WTC11 (cell line): ENCODE data around the gene CYP4F12. TPM values are rescaled to one million over a fixed set of nuclear protein-coding genes. Genes with fewer than 3 reads are reported as not detected.

ENCODE experiments used
- ATAC-seq: fragments of 200-7000 bp; cut with Tn5 transposase; 2 replicates; pipeline ENCODE4 v1.10.0; 2021; ENCODE audit warnings: mild to moderate bottlenecking, moderate library complexity
- CTCF ChIA-PET: fragments of 300-600 bp; sonication (Branson Sonifier 250); formaldehyde crosslinking; loops from one replicate; lab custom pipeline; 2021; ENCODE audit warnings: antibody characterized with exemption; lab: Charles Lee
- POLR2A ChIA-PET: fragments of 350-600 bp; sonication (Branson Sonifier 250); formaldehyde crosslinking; loops from one replicate; lab custom pipeline; 2021; ENCODE audit warnings: antibody characterized with exemption; lab: Charles Lee
- DNase-seq: peaks from one replicate; pipeline ENCODE4 v3.0.0; 2021; ENCODE audit warnings: low spot score
- H3K27ac Mint-ChIP-seq: 2 replicates; pipeline ENCODE4 v1.8.0; 2021; ENCODE audit warnings: mixed read lengths
- H3K27me3 Mint-ChIP-seq: 2 replicates; pipeline ENCODE4 v1.8.0; 2021; ENCODE audit warnings: low read depth, mild to moderate bottlenecking, moderate library complexity, mixed read lengths
- H3K36me3 Mint-ChIP-seq: 2 replicates; pipeline ENCODE4 v1.8.0; 2021; ENCODE audit warnings: mixed read lengths
- H3K4me1 Mint-ChIP-seq: 2 replicates; pipeline ENCODE4 v1.8.0; 2022; ENCODE audit warnings: mixed read lengths
- H3K4me3 Mint-ChIP-seq: 2 replicates; pipeline ENCODE4 v1.8.0; 2021; ENCODE audit warnings: mild to moderate bottlenecking, moderate library complexity, mixed read lengths
- H3K9me3 Mint-ChIP-seq: 2 replicates; pipeline ENCODE4 v1.8.0; 2021; ENCODE audit warnings: mixed read lengths
- EMX1 ChIP-seq: fragments of 250-450 bp; sonication (Bioruptor Pico); IDR thresholded peaks from 2 replicates; pipeline ENCODE4 v1.8.0; 2021; ENCODE audit warnings: mild to moderate bottlenecking
- FOXJ3 ChIP-seq: sonication (generic); formaldehyde crosslinking; IDR thresholded peaks from 2 replicates; pipeline ENCODE4 v1.9.0; 2021; ENCODE audit warnings: missing genetic modification reagents, mild to moderate bottlenecking, borderline replicate concordance
- FOXP1 ChIP-seq: sonication (generic); formaldehyde crosslinking; IDR thresholded peaks from 2 replicates; pipeline ENCODE4 v1.8.0; 2022; ENCODE audit warnings: missing genetic modification reagents, mild to moderate bottlenecking, moderate library complexity, borderline replicate concordance
- HMGA2 ChIP-seq: fragments of 250-450 bp; sonication (Bioruptor Pico); IDR thresholded peaks from 2 replicates; pipeline ENCODE4 v1.4.0; 2021; ENCODE audit warnings: mild to moderate bottlenecking, moderate library complexity
- HMGXB4 ChIP-seq: sonication (generic); formaldehyde crosslinking; IDR thresholded peaks from 2 replicates; pipeline ENCODE4 v1.8.1; 2023; ENCODE audit warnings: mild to moderate bottlenecking, moderate library complexity, missing genetic modification reagents
- KAT7 ChIP-seq: sonication (generic); formaldehyde crosslinking; IDR thresholded peaks from 2 replicates; pipeline ENCODE4 v1.8.1; 2023; ENCODE audit warnings: missing genetic modification reagents, mild to moderate bottlenecking, borderline replicate concordance
- MYBL2 ChIP-seq: sonication (generic); formaldehyde crosslinking; IDR thresholded peaks from 2 replicates; pipeline ENCODE4 v1.8.1; 2023; ENCODE audit warnings: mild to moderate bottlenecking, moderate library complexity, missing genetic modification reagents
- NFE2L1 ChIP-seq: sonication (generic); formaldehyde crosslinking; IDR thresholded peaks from 2 replicates; pipeline ENCODE4 v1.8.1; 2023; ENCODE audit warnings: missing genetic modification reagents
- NR2C2 ChIP-seq: sonication (generic); formaldehyde crosslinking; IDR thresholded peaks from 2 replicates; pipeline ENCODE4 v1.8.0; 2022; ENCODE audit warnings: mild to moderate bottlenecking, missing genetic modification reagents
- PRRX2 ChIP-seq: fragments of 250-450 bp; sonication (Bioruptor Pico); IDR thresholded peaks from 2 replicates; pipeline ENCODE4 v1.8.0; 2021; ENCODE audit warnings: mild to moderate bottlenecking
- SMAD4 ChIP-seq: sonication (generic); formaldehyde crosslinking; IDR thresholded peaks from 2 replicates; pipeline ENCODE4 v1.8.0; 2022; ENCODE audit warnings: mild to moderate bottlenecking, missing genetic modification reagents
- TCF7 ChIP-seq: sonication (generic); formaldehyde crosslinking; IDR thresholded peaks from 2 replicates; pipeline ENCODE4 v1.8.0; 2022; ENCODE audit warnings: mild to moderate bottlenecking, low read depth, missing genetic modification reagents, moderate library complexity
- ZNF138 ChIP-seq: sonication (generic); formaldehyde crosslinking; conservative IDR thresholded peaks from 2 replicates; pipeline ENCODE4 v1.8.1; 2022; ENCODE audit warnings: mild to moderate bottlenecking, moderate library complexity, missing genetic modification reagents
- ZNF425 ChIP-seq: fragments of 250-450 bp; sonication (Bioruptor Pico); conservative IDR thresholded peaks from 2 replicates; pipeline ENCODE4 v1.9.0; 2021; ENCODE audit warnings: mild to moderate bottlenecking
- total RNA-seq: library from RNA; stranded (reverse); gene quantifications from 3 replicates; pipeline ENCODE4 v1.2.3, GENCODE V29; 2021
- TF ChIP-seq, protein P1 (sequence below): sonication (generic); formaldehyde crosslinking; IDR thresholded peaks from 2 replicates; pipeline ENCODE4 v1.8.0; 2022; ENCODE audit warnings: mild to moderate bottlenecking, missing genetic modification reagents
- TF ChIP-seq, protein P2 (sequence below): sonication (generic); formaldehyde crosslinking; IDR thresholded peaks from 2 replicates; pipeline ENCODE4 v1.8.1; 2022; ENCODE audit warnings: low read depth, mild to moderate bottlenecking, moderate library complexity, missing genetic modification reagents, borderline replicate concordance
- TF ChIP-seq, protein P3 (sequence below): sonication (generic); formaldehyde crosslinking; IDR thresholded peaks from 2 replicates; pipeline ENCODE4 v1.8.0; 2023; ENCODE audit warnings: missing genetic modification reagents, mild to moderate bottlenecking, borderline replicate concordance
- TF ChIP-seq, protein P4 (sequence below): sonication (generic); formaldehyde crosslinking; IDR thresholded peaks from 2 replicates; pipeline ENCODE4 v1.8.1; 2023; ENCODE audit warnings: mild to moderate bottlenecking, missing genetic modification reagents

Gene CYP4F12
- total RNA-seq, 1 experiment from 2014 or later, result not detected

DNA sequence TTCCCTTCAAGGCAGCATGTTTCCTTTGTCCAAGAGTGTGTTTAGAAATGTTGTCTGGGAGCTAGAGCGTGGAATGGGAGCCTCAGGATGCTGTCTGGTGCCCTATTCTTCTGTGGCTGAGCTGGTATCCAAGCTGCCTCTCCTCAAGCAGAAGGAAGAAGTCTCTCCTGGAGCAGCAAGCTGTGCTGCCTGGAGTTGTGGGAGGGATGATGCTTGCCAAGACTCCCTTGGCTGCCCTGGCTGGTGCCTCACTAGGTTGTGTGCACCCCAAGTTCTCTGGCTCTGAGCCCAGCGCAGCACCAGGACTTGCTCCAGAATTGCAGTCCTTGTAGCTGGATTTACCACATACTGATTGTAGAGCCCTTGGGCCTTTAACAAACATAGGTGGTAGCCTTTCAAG is 36.9 kb upstream of the CYP4F12 start (continued):
- TF ChIP-seq SMAD4 (CRISPR knock-in tag), result no peak
- TF ChIP-seq, protein P1, sequence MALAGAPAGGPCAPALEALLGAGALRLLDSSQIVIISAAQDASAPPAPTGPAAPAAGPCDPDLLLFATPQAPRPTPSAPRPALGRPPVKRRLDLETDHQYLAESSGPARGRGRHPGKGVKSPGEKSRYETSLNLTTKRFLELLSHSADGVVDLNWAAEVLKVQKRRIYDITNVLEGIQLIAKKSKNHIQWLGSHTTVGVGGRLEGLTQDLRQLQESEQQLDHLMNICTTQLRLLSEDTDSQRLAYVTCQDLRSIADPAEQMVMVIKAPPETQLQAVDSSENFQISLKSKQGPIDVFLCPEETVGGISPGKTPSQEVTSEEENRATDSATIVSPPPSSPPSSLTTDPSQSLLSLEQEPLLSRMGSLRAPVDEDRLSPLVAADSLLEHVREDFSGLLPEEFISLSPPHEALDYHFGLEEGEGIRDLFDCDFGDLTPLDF, result no peak
- no peak for TF ChIP-seq NFE2L1 (CRISPR knock-in tag)
- TF ChIP-seq EMX1 (CRISPR knock-in tag), result no peak
- no peak for TF ChIP-seq HMGXB4 (CRISPR knock-in tag)
- no peak for TF ChIP-seq NR2C2 (CRISPR knock-in tag)
- no peak for TF ChIP-seq FOXP1
- TF ChIP-seq TCF7 (CRISPR knock-in tag), result no peak
- TF ChIP-seq PRRX2, result no peak

- peaks cover 59% of the 10 kb centered on the region for H3K36me3 Mint-ChIP-seq
- DNase-seq (no peak), ATAC-seq (no peak)
- H3K27ac Mint-ChIP-seq, result no peak overlapping the region
- TF ChIP-seq MYBL2 (CRISPR knock-in tag) (no peak), ZNF138 (CRISPR knock-in tag) (no peak), HMGA2 (CRISPR knock-in tag) (no peak), ZNF425 (no peak), KAT7 (no peak), FOXJ3 (CRISPR knock-in tag) (no peak)
- TF ChIP-seq, protein P2, sequence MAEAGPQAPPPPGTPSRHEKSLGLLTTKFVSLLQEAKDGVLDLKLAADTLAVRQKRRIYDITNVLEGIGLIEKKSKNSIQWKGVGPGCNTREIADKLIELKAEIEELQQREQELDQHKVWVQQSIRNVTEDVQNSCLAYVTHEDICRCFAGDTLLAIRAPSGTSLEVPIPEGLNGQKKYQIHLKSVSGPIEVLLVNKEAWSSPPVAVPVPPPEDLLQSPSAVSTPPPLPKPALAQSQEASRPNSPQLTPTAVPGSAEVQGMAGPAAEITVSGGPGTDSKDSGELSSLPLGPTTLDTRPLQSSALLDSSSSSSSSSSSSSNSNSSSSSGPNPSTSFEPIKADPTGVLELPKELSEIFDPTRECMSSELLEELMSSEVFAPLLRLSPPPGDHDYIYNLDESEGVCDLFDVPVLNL (CRISPR knock-in tag), result no peak
- TF ChIP-seq, protein P3, sequence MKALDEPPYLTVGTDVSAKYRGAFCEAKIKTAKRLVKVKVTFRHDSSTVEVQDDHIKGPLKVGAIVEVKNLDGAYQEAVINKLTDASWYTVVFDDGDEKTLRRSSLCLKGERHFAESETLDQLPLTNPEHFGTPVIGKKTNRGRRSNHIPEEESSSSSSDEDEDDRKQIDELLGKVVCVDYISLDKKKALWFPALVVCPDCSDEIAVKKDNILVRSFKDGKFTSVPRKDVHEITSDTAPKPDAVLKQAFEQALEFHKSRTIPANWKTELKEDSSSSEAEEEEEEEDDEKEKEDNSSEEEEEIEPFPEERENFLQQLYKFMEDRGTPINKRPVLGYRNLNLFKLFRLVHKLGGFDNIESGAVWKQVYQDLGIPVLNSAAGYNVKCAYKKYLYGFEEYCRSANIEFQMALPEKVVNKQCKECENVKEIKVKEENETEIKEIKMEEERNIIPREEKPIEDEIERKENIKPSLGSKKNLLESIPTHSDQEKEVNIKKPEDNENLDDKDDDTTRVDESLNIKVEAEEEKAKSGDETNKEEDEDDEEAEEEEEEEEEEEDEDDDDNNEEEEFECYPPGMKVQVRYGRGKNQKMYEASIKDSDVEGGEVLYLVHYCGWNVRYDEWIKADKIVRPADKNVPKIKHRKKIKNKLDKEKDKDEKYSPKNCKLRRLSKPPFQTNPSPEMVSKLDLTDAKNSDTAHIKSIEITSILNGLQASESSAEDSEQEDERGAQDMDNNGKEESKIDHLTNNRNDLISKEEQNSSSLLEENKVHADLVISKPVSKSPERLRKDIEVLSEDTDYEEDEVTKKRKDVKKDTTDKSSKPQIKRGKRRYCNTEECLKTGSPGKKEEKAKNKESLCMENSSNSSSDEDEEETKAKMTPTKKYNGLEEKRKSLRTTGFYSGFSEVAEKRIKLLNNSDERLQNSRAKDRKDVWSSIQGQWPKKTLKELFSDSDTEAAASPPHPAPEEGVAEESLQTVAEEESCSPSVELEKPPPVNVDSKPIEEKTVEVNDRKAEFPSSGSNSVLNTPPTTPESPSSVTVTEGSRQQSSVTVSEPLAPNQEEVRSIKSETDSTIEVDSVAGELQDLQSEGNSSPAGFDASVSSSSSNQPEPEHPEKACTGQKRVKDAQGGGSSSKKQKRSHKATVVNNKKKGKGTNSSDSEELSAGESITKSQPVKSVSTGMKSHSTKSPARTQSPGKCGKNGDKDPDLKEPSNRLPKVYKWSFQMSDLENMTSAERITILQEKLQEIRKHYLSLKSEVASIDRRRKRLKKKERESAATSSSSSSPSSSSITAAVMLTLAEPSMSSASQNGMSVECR (CRISPR knock-in tag), result no peak
- TF ChIP-seq, protein P4, sequence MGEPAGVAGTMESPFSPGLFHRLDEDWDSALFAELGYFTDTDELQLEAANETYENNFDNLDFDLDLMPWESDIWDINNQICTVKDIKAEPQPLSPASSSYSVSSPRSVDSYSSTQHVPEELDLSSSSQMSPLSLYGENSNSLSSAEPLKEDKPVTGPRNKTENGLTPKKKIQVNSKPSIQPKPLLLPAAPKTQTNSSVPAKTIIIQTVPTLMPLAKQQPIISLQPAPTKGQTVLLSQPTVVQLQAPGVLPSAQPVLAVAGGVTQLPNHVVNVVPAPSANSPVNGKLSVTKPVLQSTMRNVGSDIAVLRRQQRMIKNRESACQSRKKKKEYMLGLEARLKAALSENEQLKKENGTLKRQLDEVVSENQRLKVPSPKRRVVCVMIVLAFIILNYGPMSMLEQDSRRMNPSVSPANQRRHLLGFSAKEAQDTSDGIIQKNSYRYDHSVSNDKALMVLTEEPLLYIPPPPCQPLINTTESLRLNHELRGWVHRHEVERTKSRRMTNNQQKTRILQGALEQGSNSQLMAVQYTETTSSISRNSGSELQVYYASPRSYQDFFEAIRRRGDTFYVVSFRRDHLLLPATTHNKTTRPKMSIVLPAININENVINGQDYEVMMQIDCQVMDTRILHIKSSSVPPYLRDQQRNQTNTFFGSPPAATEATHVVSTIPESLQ (CRISPR knock-in tag), result no peak
- peaks cover 15% of the 10 kb centered on the region for H3K27me3 Mint-ChIP-seq
- H3K4me3 Mint-ChIP-seq, result no peak overlapping the region
- H3K4me1 Mint-ChIP-seq, result no peaks in the 10 kb centered on the region
- CTCF ChIA-PET, result no interaction called here
- POLR2A ChIA-PET, result no interaction called here
- H3K9me3 Mint-ChIP-seq, result peaks cover 71% of the 10 kb centered on the region
These were observed 33.3 kb upstream of the CYP4F12 start for GRCh38 chr19:15639596-15639995.
